GM12801 (cell line): ENCODE measurements around the gene FADS3.

Experiments
- TF ChIP-seq, protein P1 (sequence below): IDR thresholded peaks from one replicate; pipeline ENCODE4 v1.5.1; 2011; ENCODE audit warnings: control low read depth; ENCODE audit not compliant: insufficient read length; ENCODE audit errors: extremely low read depth

FADS3 gene

DNA sequence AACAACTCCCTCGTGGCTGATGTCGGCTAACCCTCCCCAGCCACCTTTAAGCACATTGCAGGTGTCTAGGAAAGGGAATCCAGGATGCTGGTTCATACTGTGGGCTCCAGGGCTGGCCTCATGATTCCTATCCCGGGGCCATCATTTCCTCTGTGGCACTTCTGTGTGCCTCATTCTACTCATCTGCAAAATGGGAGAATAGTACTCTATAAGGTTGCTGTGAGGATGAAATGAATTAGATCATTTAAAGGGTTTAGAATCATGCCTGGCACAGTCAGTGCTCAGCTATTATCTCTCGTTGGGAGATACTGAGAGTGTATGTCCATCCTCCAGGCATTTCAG is 4.3 kb upstream of the FADS3 start:
- TF ChIP-seq, protein P1, sequence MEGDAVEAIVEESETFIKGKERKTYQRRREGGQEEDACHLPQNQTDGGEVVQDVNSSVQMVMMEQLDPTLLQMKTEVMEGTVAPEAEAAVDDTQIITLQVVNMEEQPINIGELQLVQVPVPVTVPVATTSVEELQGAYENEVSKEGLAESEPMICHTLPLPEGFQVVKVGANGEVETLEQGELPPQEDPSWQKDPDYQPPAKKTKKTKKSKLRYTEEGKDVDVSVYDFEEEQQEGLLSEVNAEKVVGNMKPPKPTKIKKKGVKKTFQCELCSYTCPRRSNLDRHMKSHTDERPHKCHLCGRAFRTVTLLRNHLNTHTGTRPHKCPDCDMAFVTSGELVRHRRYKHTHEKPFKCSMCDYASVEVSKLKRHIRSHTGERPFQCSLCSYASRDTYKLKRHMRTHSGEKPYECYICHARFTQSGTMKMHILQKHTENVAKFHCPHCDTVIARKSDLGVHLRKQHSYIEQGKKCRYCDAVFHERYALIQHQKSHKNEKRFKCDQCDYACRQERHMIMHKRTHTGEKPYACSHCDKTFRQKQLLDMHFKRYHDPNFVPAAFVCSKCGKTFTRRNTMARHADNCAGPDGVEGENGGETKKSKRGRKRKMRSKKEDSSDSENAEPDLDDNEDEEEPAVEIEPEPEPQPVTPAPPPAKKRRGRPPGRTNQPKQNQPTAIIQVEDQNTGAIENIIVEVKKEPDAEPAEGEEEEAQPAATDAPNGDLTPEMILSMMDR: no peak

DNA sequence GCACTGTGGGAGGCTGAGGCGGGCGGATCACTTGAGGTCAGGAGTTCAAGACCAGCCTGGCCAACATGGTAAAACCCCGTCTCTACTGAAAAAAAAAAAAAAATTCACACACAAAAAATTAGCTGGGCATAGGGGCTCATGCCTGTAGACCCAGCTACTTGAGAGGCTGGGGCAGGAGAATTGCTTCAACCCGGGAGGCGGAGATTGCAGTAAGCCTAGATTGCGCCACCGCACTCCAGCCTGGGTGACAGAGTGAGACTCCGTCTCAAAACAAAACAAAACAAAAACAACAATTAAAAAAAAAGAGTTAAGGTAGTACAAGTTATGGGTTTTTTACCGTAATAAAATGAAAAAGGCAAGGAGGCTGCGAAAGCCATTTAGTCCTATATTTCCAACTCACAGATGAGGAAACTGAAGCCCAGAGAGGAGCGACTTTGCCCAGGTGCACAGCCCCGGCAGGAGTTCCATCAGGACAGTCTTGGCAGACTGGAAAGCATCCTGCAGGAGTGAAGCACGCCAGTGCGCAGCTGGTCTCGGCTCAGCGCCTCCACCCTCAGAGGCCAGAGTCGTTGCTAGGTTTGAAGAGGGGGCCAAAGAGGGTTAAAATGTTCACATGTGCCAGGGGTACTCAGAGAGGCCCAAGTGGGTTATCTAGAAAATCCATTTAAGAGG is 3.8 kb upstream of the FADS3 start:
- TF ChIP-seq, protein P1: no peak

DNA sequence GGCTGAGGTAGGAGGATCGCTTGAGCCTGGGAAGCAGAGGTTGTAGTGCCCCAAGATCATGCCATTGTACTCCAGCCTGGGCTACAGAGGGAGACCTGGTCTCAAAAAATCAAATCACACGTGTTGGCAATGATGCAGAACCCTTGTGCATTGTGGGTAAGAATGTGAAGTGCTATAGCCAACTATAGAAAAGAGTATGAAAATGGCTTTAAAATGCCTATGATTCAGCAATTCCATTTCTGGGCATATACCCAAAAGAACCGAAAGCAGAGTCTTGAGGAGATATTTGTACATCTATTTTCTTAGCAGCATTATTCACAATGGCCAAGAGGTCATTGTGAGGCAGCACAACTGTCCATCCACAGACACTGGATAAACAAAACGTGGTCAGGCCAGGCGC is 2.6 kb upstream of the FADS3 start:
- TF ChIP-seq, protein P1: no peak

DNA sequence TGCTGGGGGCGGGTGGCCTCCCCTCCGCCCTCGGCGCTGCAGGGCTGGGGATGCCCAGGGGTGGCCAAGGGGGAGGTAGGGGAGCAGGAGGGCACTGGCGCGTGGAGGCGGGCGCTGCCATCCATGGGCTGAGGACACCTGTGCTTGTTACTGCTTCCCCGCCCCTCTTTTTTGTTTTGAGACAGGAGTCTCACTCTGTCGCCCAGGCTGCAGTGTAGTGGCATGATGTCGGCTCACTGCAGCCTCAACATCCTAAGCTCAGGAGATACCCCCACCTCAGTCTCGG is 683 bp upstream of the FADS3 start:
- TF ChIP-seq, protein P1: no peak

DNA sequence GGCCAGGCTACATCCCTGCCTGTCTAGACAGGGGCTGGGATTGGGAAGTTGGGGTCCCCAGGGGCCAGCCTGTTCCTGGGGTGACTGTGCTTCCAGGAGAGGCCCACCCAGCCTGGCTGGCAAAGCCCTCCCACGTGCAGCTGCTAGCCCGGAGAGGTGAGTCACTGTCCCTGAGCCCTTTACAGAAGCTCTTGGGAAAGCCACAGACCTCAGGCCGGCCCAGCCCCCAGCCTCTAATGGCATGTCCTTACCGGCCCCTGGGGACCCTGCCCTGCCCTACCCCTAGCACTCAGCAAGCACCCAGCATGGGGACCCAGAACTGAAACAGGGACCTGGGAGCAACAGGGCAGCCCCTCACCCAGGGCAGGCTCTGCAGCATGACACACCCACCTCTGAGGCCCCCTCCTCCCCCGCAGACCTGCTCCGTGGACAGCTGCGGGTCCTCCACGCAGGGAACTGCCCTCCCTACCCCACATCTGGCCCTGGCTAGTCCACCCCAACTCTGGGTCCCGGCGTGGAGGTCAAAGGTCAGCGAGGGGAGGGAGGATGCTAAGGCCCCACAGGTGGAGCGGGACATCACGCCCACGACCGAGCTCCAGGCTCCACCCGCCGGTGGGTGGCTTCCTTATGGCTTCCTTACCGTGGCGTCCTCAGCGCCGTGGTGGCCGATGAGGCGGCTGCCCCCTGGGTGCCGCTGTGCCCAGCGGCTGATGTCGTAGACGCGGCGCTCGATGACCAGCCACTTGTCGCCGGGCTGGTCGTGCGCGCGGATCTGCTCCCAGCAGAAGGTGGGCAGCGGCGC is 615 bp downstream of the FADS3 start:
- TF ChIP-seq, protein P1: no peak

DNA sequence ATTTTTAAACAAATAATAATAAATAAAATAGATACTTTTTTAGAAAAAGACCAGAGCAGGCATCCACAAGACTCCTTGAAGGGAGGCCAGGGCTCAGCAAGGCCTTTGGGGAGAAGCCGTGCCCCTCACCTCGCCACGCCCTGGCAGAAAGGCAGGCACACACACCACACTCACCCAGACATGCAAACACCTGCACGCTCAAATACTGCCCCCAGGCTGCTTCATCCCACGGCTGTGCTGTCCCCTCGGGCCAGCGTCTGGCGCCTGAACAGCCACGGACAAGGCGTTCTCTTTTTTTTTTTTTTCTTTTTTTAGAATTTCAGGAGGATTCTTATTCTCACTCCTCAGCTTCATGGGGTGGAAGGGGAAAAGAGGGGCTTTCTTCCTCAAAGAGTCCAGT is 1.5 kb downstream of the FADS3 start:
- TF ChIP-seq, protein P1: no peak

DNA sequence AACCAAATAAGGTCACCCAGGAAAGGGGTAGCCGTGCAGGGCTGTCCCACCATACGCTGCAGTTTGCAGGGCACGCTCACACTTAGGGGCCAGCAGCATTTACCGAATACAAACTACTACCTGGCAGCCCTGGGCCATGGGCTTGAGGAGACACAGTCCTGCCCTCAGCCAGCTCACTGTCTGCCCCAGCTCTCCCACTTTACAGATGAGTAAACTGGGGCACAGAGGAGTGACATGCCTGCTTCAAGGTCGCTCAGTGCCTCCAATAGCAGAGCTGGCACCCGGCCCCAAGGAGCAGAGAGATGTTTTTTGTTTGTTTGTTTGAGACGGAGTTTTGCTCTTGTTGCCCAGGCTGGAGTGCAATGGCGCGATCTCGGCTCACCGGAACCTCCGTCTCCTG is 2.8 kb downstream of the FADS3 start:
- TF ChIP-seq, protein P1: no peak
